Posterior cingulate gyrus (tissue), 11 donors: ENCODE measurements around the gene CUL9.

Source experiments
- DNase-seq, 10 donors: peaks; one replicate each; pipeline versions ENCODE4 v3.0.0 to v3.0.0-alpha.2; 2020 to 2021; ENCODE audit warnings: mixed read lengths in 3 of 10
- intact Hi-C: fragments of 100-400 bp; cut with DNase I; formaldehyde crosslinking; loops from one replicate; pipeline ENCODE4 v1.15.1; 2023

CUL9 gene

DNA sequence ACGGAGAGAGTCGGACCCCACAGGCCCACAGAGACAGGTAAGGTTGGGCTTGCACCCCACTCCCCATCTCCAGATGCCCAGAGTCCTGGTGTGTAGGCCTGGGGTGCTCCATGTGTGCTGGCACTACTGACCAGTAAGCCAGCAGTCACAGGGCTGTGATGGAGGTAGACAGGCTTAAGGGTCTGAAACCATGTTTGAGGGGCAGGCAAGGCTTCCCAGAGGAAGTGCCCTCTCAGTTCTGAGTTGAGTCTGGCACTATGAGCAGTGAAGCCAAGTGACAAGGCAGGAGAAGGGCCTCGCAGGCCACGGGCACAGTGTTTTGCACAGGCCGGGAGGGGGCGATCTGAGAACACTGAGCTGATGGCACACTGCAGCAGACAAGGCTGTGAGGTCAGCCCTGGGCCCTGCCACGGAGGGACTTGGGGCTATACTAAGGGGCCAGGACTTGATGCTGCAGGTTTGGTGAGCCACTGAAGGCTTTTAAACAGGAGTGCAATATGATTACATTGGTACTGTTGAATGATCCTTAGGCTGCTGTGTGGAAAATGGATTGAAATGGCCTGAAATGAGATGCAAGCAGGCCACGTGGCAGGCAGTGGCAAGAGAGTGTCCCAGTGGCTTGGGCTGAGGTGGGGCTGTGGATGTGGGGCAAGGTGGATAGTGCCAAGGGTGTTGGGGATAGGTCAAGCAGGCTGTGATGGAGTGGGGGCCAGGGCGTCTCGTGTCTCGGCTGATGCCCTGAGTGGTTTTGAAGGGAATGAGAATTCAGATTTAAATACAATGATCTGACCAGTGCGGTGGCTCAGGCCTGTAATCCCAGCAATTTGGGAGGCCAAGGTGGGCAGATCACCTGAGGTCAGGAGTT lies 81.5 kb downstream of the CUL9 start:
- peak in 9 of 10 donors; percentile 42 to 94 (median 61) for DNase-seq
- intact Hi-C loops: loop anchor here (10.0 kb wide), 1 partner anchor 241 kb away; no protein-coding TSS in a partner anchor

DNA sequence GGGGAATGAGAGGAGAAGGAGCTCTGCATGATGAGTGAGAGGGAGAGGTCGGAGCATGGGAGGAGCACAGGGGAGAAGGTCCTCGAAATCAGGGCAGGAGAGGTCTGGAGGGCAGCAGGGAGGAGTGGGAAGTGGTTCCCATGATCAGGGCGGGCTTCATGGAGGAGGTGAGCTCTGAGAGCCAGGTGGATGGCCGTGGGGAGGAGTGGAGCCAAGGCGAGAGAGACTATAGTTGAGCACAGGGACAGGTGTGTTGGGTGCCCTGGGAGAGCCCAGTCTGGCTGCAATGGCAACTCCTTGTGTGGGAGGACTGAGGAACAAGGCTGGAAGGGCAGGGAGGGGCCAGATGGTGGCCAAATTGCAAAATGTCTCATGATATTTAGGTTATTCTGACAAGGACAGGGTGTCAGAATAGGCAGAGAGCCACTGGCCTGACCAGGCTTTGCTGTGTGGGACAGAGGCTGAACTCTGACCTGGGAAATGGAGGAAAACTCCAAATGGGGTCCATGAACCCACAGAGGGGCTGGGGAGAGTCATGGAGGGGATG lies 82.7 kb downstream of the CUL9 start:
- intact Hi-C loops: loop anchor here (10.0 kb wide), 1 partner anchor 240 kb away; no protein-coding TSS in a partner anchor
- DNase-seq: no peak

GRCh38 chr6:43265564-43265963 lies 83.6 kb downstream of the CUL9 start:
- intact Hi-C loops: loop anchor here (10.0 kb wide), 1 partner anchor 239 kb away; no protein-coding TSS in a partner anchor
- no peak for DNase-seq

DNA sequence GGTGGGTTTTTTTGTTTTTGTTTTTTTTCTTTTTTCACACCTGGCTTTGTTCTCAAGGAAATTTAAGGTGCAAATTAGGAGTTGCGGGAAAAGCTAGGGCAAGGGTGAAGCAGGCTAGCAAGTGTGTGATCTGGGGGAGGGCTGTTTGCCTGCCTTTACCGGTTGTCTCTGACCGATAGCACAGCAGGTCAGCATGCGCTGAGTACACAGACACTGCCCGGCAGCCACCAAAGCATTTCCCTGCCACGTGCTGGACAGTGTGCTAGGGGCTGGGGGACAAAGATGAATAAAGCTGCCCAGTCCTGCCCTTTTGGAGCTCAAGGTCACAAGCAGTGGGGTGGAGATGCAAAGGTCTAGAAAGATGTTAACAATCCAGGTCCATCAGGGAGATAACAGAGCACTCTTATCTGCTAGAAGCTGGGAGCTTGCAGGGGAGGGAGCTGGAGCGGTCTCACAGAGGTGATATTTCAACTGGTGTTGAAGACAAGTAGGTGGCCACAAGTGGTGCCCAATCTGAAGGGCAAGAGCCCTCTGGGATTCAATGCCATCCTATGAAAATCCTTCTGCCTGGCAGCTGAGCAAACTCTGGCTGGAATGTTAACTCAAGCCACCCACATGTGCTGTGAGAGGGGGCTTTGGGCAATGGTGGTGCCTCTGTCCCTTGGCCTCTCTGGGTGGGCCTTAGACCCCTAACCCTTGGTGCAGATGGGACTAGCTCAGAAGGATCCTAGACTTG lies 85.8 kb downstream of the CUL9 start:
- intact Hi-C loops: loop anchor here (10.0 kb wide), 1 partner anchor 237 kb away; no protein-coding TSS in a partner anchor
- DNase-seq: no peak

DNA sequence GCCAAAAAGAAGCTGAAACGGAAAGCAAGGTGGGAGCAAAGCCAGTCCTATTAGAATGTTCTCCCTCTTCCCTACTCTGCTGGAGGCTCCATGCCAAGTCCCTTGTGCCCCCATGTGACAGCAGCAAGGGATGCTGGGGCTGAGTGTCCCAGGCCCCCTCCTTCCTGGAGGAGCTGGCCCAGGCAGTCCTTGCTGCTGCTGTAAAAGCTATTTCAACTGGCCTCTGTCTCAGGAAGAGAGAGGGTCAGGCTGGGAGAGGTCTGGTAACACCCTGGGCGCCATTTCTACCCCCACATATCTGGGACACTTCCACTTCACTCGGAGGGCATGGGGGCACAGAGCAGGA lies 86.3 kb downstream of the CUL9 start:
- peak; percentile 56 to 96 (median 76) for DNase-seq
- intact Hi-C loops: loop anchor here (10.0 kb wide), 1 partner anchor 236 kb away; no protein-coding TSS in a partner anchor

DNA sequence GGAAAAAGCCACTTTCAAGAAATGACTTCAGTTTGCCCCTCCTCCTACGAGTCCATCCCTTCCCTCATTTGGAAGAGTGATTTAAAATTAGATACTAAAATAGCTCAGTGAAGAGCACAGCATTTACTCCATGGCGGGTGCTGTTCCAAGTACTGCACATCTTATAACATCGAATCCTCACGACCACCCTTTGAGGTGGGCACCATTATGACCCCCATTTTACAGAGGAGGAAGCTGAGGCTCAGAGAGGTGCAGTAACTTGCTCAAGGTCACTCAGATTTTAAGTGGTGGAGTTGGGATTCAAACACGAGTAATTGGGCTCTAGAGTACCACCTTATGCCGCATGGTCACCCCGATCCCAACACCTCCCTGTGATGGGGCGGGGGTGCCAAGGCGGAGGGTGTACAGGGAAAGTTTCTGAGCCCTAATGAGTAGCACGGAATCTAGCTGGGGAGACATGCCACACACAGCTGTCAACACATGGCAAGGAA lies 86.8 kb downstream of the CUL9 start:
- peak in 2 of 10 donors; percentile 39 to 68 for DNase-seq
- intact Hi-C loops: loop anchor here (10.0 kb wide), 1 partner anchor 236 kb away; no protein-coding TSS in a partner anchor

DNA sequence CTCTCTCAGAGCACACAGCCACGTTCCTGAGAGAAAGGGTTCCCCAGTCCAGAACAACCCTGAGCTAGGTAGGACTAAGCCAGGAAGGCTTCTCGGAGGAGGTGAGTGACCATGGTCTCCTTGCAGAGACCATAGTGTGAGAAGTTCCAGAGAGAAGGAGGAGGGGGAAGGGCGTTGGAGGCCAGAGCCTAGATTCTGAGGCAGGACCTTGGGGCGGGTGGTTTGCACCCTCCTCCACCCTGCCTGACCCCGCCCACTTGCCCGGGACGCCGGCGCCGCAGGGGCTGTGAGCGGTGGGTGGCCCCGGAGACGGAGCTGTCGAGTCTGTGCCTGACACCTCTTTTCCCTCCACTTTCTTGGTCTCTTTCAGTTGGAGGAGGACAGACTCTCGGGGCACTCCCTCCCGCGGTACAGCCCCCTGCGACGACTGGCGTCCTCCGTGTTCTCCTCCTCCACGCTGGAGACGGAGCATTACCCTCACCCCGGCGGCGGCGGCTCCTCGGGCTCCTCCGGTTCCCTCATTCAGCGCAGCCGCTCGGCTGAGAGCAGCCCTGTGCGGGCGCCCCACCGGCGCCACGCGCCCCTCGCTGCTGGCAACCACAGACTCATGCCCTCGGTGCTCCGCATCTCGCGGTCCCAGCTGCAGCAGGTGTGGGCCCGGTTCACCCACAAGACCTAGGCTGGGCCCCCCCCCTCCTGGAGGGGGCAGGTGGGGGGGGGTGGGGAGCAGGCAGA lies 87.4 kb downstream of the CUL9 start:
- intact Hi-C loops: loop anchor here (10.0 kb wide), 1 partner anchor 235 kb away; no protein-coding TSS in a partner anchor
- peak in 3 of 10 donors; percentile 43 to 84 (median 71) for DNase-seq

DNA sequence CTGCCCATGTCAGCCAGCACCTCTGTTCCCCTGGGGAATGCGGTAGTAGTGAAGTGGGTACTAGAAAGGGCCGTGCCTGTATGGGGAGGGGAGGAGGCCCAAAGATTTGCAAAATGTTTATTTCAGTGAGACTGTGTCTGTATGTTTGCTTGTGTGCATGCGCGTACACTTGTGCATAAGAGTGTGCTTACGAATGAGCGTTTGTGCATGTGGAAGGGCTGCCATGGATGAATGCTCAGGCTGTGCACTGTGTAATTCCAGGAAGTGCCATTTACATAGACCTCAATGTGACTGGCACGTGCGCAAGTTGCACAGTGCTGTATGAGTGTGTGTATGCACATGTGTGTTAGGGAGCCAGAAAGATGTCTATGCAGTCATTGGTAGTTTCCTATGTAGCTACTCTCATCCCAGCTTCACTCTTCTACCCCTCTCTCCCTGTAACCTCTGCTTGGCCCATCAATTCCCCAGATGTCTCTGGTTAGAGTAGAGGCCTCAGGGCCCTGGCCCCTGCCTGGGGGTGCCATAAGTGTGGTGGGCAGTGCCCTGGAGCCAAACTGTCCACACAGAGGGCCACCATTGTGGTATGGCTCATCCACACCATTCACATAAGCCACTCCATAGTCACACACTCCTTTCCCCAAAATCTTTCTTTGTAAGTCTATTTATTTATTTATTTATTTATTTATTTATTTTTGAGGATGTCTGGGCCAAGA lies 89.3 kb downstream of the CUL9 start:
- peak in 3 of 10 donors; percentile 14 to 61 (median 51) for DNase-seq

DNA sequence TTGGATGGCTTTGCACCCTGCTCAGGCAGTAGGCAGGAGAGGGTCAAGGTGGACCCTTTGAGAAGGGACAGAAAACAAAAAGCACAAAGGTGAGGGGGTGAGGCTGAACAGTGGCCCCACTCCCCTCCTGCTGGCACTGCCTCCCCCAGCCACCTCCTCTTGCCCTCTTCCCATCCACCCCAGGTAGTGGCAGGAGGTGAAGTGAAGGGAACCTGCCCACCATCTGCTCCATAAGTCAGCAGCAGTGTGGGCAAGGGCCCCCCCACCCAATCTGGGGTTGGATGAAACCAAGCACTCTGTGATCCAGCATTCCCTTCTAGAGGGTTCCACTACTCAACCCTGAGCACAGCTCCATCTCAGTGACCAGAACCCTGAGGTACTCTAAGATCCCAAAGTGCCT lies 89.9 kb downstream of the CUL9 start:
- DNase-seq: peak in 1 of 10 donors; percentile 64
- intact Hi-C loops: no loop called here

More for the DNA sequence above, 89.3 kb downstream of the CUL9 start:
- intact Hi-C loops: no loop called here

- DNase-seq: peak in 1 of 10 donors; percentile 23
- intact Hi-C loops: no loop called here
These were observed 91.7 kb downstream of the CUL9 start for GRCh38 chr6:43273707-43274106.
